ENCODE measurements around the gene ZPBP. TPM values are rescaled to one million over a fixed set of nuclear protein-coding genes. Genes with fewer than 3 reads are reported as not detected.

Gene ZPBP
- polyA plus RNA-seq, 1 donor from 2014 or later = not detected

GRCh38 chr7:50125766-50126165, 32.7 kb upstream of the ZPBP start:
- Histone ChIP-seq H3K27ac (ENCODE audit: low read length) (no peak overlapping the region), H3K9me2 (ENCODE audit: insufficient read depth, low read length) (no peaks in the 10 kb centered on the region), H3F3A (ENCODE audit: insufficient read depth, low read length, poor library complexity, severe bottlenecking) (no peaks in the 10 kb centered on the region), H4K20me1 (ENCODE audit: insufficient read depth) (no peaks in the 10 kb centered on the region), H3K9me3 (ENCODE audit: low read length) (no peaks in the 10 kb centered on the region), H3K36me3 (ENCODE audit: insufficient read depth, low read length) (no peaks in the 10 kb centered on the region), H3K9ac (ENCODE audit: low read length) (no peak overlapping the region), H2AFZ (ENCODE audit: low read depth, low read length) (no peak overlapping the region), H3K79me2 (replicated peaks; ENCODE audit: insufficient read depth, low read length) (no peaks in the 10 kb centered on the region), H3K4me3 (ENCODE audit: low read length) (no peak overlapping the region), H3K4me2 (ENCODE audit: low read length) (no peak overlapping the region), H3K27me3 (ENCODE audit: insufficient read depth, low read depth, low read length) (no peaks in the 10 kb centered on the region)
- no peak for TF ChIP-seq EP300 (conservative IDR thresholded peaks at IDR 0.05; ENCODE audit: poor library complexity, severe bottlenecking)
- TF ChIP-seq SMC3 (conservative IDR thresholded peaks at IDR 0.05; ENCODE audit: poor library complexity) = no peak
- TF ChIP-seq CTCF (IDR thresholded peaks at IDR 0.05; ENCODE audit: poor library complexity, severe bottlenecking) = no peak
- TF ChIP-seq EZH2 (IDR thresholded peaks at IDR 0.05; ENCODE audit: borderline replicate concordance, insufficient read depth, low read length, poor library complexity, severe bottlenecking) = no peak
- TF ChIP-seq REST (IDR thresholded peaks at IDR 0.05; ENCODE audit: borderline replicate concordance) = no peak
- TF ChIP-seq TAF1 (IDR thresholded peaks at IDR 0.05; ENCODE audit: low read depth) = no peak
- no peak for TF ChIP-seq POLR2AphosphoS5 (IDR thresholded peaks at IDR 0.05)
- TF ChIP-seq MXI1 (conservative IDR thresholded peaks at IDR 0.05; ENCODE audit: poor library complexity, severe bottlenecking) = no peak
- no peak for TF ChIP-seq RAD21 (conservative IDR thresholded peaks at IDR 0.05)

GRCh38 chr7:50121286-50121685, 28.2 kb upstream of the ZPBP start:
- Histone ChIP-seq H3K9me2 (ENCODE audit: insufficient read depth, low read length) (no peaks in the 10 kb centered on the region), H3K27ac (ENCODE audit: low read length) (no peak overlapping the region), H2AFZ (ENCODE audit: low read depth, low read length) (no peak overlapping the region), H3K79me2 (replicated peaks; ENCODE audit: insufficient read depth, low read length) (no peaks in the 10 kb centered on the region), H3K9ac (ENCODE audit: low read length) (no peak overlapping the region), H3K27me3 (ENCODE audit: insufficient read depth, low read depth, low read length) (no peaks in the 10 kb centered on the region), H3F3A (ENCODE audit: insufficient read depth, low read length, poor library complexity, severe bottlenecking) (no peaks in the 10 kb centered on the region), H3K4me2 (ENCODE audit: low read length) (no peak overlapping the region), H3K4me3 (ENCODE audit: low read length) (no peak overlapping the region), H4K20me1 (ENCODE audit: insufficient read depth) (no peaks in the 10 kb centered on the region), H3K9me3 (ENCODE audit: low read length) (no peaks in the 10 kb centered on the region), H3K36me3 (ENCODE audit: insufficient read depth, low read length) (no peaks in the 10 kb centered on the region)
- TF ChIP-seq SMC3 (conservative IDR thresholded peaks at IDR 0.05; ENCODE audit: poor library complexity) (no peak), MXI1 (conservative IDR thresholded peaks at IDR 0.05; ENCODE audit: poor library complexity, severe bottlenecking) (no peak), EP300 (conservative IDR thresholded peaks at IDR 0.05; ENCODE audit: poor library complexity, severe bottlenecking) (no peak), REST (IDR thresholded peaks at IDR 0.05; ENCODE audit: borderline replicate concordance) (no peak), EZH2 (IDR thresholded peaks at IDR 0.05; ENCODE audit: borderline replicate concordance, insufficient read depth, low read length, poor library complexity, severe bottlenecking) (no peak), RAD21 (conservative IDR thresholded peaks at IDR 0.05) (no peak), CTCF (IDR thresholded peaks at IDR 0.05; ENCODE audit: poor library complexity, severe bottlenecking) (no peak), POLR2AphosphoS5 (IDR thresholded peaks at IDR 0.05) (no peak), TAF1 (IDR thresholded peaks at IDR 0.05; ENCODE audit: low read depth) (no peak)
